Neural cell (in vitro differentiated cells): Measurements from ENCODE around the gene DDX52. TPM values are rescaled to one million over a fixed set of nuclear protein-coding genes. Genes with fewer than 3 reads are reported as not detected.
"Not testable (repeated sequence)": the region's sequence is repeated elsewhere in the genome, so short reads cannot be mapped to it uniquely, and the experiment has no call there.

ENCODE experiments used
- H2AFZ ChIP-seq: fragments of 200-600, 300-800 bp; sonication (generic), shearing (Covaris generic); 2 replicates; pipeline ENCODE4 v1.6.0; 2014; ENCODE audit warnings: low read depth, mild to moderate bottlenecking, antibody characterized with exemption, low read length, moderate library complexity
- H3F3A ChIP-seq: fragments of 200-600 bp; shearing (Covaris generic); 2 replicates; pipeline ENCODE4 v1.6.1; 2016; ENCODE audit warnings: mild to moderate bottlenecking, moderate library complexity, mixed read lengths, antibody characterized with exemption, low read length; ENCODE audit not compliant: insufficient read depth, poor library complexity, severe bottlenecking
- H3K27ac ChIP-seq: fragments of 200-600, 300-800 bp; sonication (generic), shearing (Covaris generic); 2 replicates; pipeline ENCODE4 v1.5.1; 2014; ENCODE audit warnings: mild to moderate bottlenecking, low read length, moderate library complexity
- H3K27me3 ChIP-seq: fragments of 300-800, 200-600 bp; sonication (generic), shearing (Covaris generic); 2 replicates; pipeline ENCODE4 v1.6.0; 2014; ENCODE audit warnings: mild to moderate bottlenecking, low read depth, low read length, moderate library complexity; ENCODE audit not compliant: insufficient read depth
- H3K36me3 ChIP-seq: fragments of 300-800, 200-600 bp; sonication (generic), shearing (Covaris generic); 2 replicates; pipeline ENCODE4 v1.5.1; 2014; ENCODE audit warnings: mild to moderate bottlenecking, antibody characterized with exemption, low read length, moderate library complexity; ENCODE audit not compliant: insufficient read depth
- H3K4me2 ChIP-seq: fragments of 300-800, 200-600 bp; sonication (generic), shearing (Covaris generic); 2 replicates; pipeline ENCODE4 v1.6.0; 2014; ENCODE audit warnings: mild to moderate bottlenecking, low read length
- H3K4me3 ChIP-seq: fragments of 300-800, 200-600 bp; sonication (generic), shearing (Covaris generic); 2 replicates; pipeline ENCODE4 v1.5.1; 2014; ENCODE audit warnings: mild to moderate bottlenecking, low read length, moderate library complexity
- H3K79me2 ChIP-seq: fragments of 200-600 bp; shearing (Covaris generic); replicated peaks from 2 replicates; pipeline ENCODE4 v1.6.0; 2014; ENCODE audit warnings: mild to moderate bottlenecking, low read length, moderate library complexity; ENCODE audit not compliant: insufficient read depth
- H3K9ac ChIP-seq: fragments of 300-800, 200-600 bp; sonication (generic), shearing (Covaris generic); 2 replicates; pipeline ENCODE4 v1.6.1; 2016; ENCODE audit warnings: mild to moderate bottlenecking, low read length, mixed read lengths
- H3K9me2 ChIP-seq: fragments of 200-600 bp; shearing (Covaris generic); 2 replicates; pipeline ENCODE4 v1.6.1; 2016; ENCODE audit warnings: mild to moderate bottlenecking, low read length, mixed read lengths; ENCODE audit not compliant: insufficient read depth
- H3K9me3 ChIP-seq: fragments of 200-600, 300-800 bp; sonication (generic), shearing (Covaris generic); 2 replicates; pipeline ENCODE4 v1.6.1; 2016; ENCODE audit warnings: mild to moderate bottlenecking, mixed run types, low read length, moderate library complexity, mixed read lengths
- H4K20me1 ChIP-seq: fragments of 200-600 bp; shearing (Covaris generic); 2 replicates; pipeline ENCODE4 v1.6.1; 2016; ENCODE audit warnings: mild to moderate bottlenecking, mixed run types; ENCODE audit not compliant: insufficient read depth
- CTCF ChIP-seq: fragments of 450-650 bp; IDR thresholded peaks from 2 replicates; pipeline ENCODE4 v1.5.1; 2014; ENCODE audit warnings: antibody characterized with exemption, mild to moderate bottlenecking, moderate library complexity; ENCODE audit not compliant: poor library complexity, severe bottlenecking
- EP300 ChIP-seq: fragments of 450-650 bp; conservative IDR thresholded peaks from 2 replicates; pipeline ENCODE4 v1.6.1; 2014; ENCODE audit warnings: antibody characterized with exemption, mild to moderate bottlenecking, moderate library complexity; ENCODE audit not compliant: poor library complexity, severe bottlenecking
- MXI1 ChIP-seq: fragments of 450-650 bp; conservative IDR thresholded peaks from 2 replicates; pipeline ENCODE4 v1.6.1; 2014; ENCODE audit warnings: antibody characterized with exemption, mild to moderate bottlenecking; ENCODE audit not compliant: poor library complexity, severe bottlenecking
- REST ChIP-seq: IDR thresholded peaks from 2 replicates; pipeline ENCODE4 v1.6.1; 2012; ENCODE audit warnings: borderline replicate concordance
- SMC3 ChIP-seq: fragments of 450-650 bp; conservative IDR thresholded peaks from 2 replicates; pipeline ENCODE4 v1.6.1; 2014; ENCODE audit warnings: antibody characterized with exemption, mild to moderate bottlenecking, moderate library complexity; ENCODE audit not compliant: poor library complexity
- TAF1 ChIP-seq: IDR thresholded peaks from 2 replicates; pipeline ENCODE4 v1.6.1; 2012; ENCODE audit warnings: low read depth
- polyA plus RNA-seq: library from polyadenylated mRNA; depleted of rRNA; stranded (reverse); fragments of >200 nt; gene quantifications from 2 replicates; pipeline ENCODE4 v1.2.3, GENCODE V29; 2014

DDX52 gene
- polyA plus RNA-seq, 1 donor from 2014 or later: 29.7 TPM

GRCh38 chr17:37640015-37640414 lies 3.2 kb downstream of the DDX52 start:
- Histone ChIP-seq H2AFZ (no peak overlapping the region), H3F3A (no peaks in the 10 kb centered on the region), H3K36me3 (peaks cover 6% of the 10 kb centered on the region), H3K27me3 (peaks cover 3% of the 10 kb centered on the region), H3K79me2 (peaks cover 52% of the 10 kb centered on the region), H3K9me2 (no peaks in the 10 kb centered on the region), H3K27ac (no peak overlapping the region), H3K4me2 (no peak overlapping the region), H3K9ac (no peak overlapping the region), H4K20me1 (no peaks in the 10 kb centered on the region), H3K4me3 (peak overlapping the region; percentile 13), H3K9me3 (no peaks in the 10 kb centered on the region)
- no peak for TF ChIP-seq CTCF

GRCh38 chr17:37637956-37638355 lies 5.3 kb downstream of the DDX52 start:
- TF ChIP-seq SMC3: no peak
- no peak for TF ChIP-seq REST
- TF ChIP-seq CTCF: no peak
- no peak for TF ChIP-seq MXI1
- no peak for TF ChIP-seq TAF1
- no peak for TF ChIP-seq EP300
- Histone ChIP-seq H3K27ac (no peak overlapping the region), H4K20me1 (no peaks in the 10 kb centered on the region), H3K9me3 (no peaks in the 10 kb centered on the region), H3K4me3 (no peak overlapping the region), H3F3A (no peaks in the 10 kb centered on the region), H3K27me3 (no peaks in the 10 kb centered on the region), H2AFZ (no peak overlapping the region), H3K9me2 (no peaks in the 10 kb centered on the region), H3K79me2 (peaks cover 43% of the 10 kb centered on the region), H3K36me3 (peaks cover 6% of the 10 kb centered on the region), H3K4me2 (no peak overlapping the region), H3K9ac (no peak overlapping the region)

GRCh38 chr17:37616430-37616829 lies 26.8 kb downstream of the DDX52 start:
- H3F3A ChIP-seq, H3K79me2 ChIP-seq, H4K20me1 ChIP-seq, H3K9me2 ChIP-seq, H3K4me3 ChIP-seq, H3K27me3 ChIP-seq, H3K9me3 ChIP-seq, H3K27ac ChIP-seq, H3K9ac ChIP-seq, H2AFZ ChIP-seq, H3K4me2 ChIP-seq: not testable (repeated sequence)
- H3K36me3 ChIP-seq: peaks cover 27% of the 10 kb centered on the region
